Neutrophil (primary cell): ENCODE results near the gene ABCD1.

Experiments
- H3K27ac ChIP-seq: fragments of 200-600 bp; sonication (generic); 2 replicates; pipeline ENCODE4 v1.5.1; 2016; ENCODE audit warnings: mild to moderate bottlenecking, moderate library complexity
- H3K27me3 ChIP-seq: fragments of 200-600 bp; sonication (generic); 2 replicates; pipeline ENCODE4 v1.6.0; 2016; ENCODE audit warnings: mild to moderate bottlenecking
- H3K36me3 ChIP-seq: fragments of 200-600 bp; sonication (generic); 2 replicates; pipeline ENCODE4 v1.5.1; 2017
- H3K4me1 ChIP-seq, 2 experiments: fragments of 200-600 bp in 1 of 2; sonication (generic) in 1 of 2; 1 replicate in 1 of 2; 2 replicates in 1 of 2; pipeline versions ENCODE4 v1.5.1 to v1.6.1; 2013 to 2016; ENCODE audit warnings: low read depth in 1 of 2, low read length in 1 of 2, mild to moderate bottlenecking in 1 of 2, moderate library complexity in 1 of 2; ENCODE audit not compliant: control insufficient read depth in 1 of 2, insufficient read depth in 1 of 2
- H3K4me3 ChIP-seq, 2 experiments: fragments of 200-600 bp in 1 of 2; sonication (generic) in 1 of 2; 1 replicate in 1 of 2; 2 replicates in 1 of 2; pipeline ENCODE4 v1.5.1; 2013 to 2016; ENCODE audit warnings: low read depth in 1 of 2, low read length in 1 of 2, mild to moderate bottlenecking in 1 of 2, moderate library complexity in 1 of 2
- H3K9me3 ChIP-seq: fragments of 200-600 bp; sonication (generic); 2 replicates; pipeline ENCODE4 v1.5.1; 2016
- TF ChIP-seq, protein P1 (sequence below): fragments of 200-600 bp; sonication (generic); IDR thresholded peaks from 2 replicates; pipeline ENCODE4 v1.5.1; 2016; ENCODE audit warnings: antibody characterized with exemption

Gene ABCD1

DNA sequence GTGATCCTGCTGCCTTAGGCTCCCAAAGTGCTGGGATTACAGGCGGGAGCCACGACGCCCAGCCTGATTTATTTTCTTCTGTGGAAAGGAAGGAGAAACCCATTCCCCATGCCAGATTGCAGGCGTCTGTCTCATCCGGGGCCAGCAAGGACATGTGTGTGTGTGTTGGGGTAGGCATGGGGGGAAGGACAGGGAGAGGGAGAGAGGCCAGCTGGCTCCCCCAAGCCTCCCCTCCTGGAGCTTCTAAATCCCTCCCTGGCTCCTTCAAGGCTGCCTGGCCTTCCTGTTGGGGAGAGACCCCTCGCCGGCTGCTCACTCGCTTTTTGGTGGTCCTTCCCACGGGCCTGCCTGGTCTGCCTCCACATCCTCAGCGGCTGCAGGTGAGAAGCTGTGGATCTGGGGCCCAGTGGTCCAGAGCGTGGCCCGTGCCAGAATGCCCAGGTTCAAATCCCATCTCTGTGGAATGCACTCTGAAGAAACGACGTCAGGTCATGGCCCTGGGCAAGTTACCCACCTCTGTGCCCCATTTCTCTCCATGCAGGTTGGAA, 38.0 kb downstream of the ABCD1 start:
- Histone ChIP-seq H3K9me3 (no peaks in the 10 kb centered on the region), H3K27me3 (peaks cover 25% of the 10 kb centered on the region), H3K4me3 (no peak overlapping the region), H3K27ac (no peak overlapping the region), H3K36me3 (no peaks in the 10 kb centered on the region), H3K4me1 (no peaks in the 10 kb centered on the region)
- TF ChIP-seq, protein P1, sequence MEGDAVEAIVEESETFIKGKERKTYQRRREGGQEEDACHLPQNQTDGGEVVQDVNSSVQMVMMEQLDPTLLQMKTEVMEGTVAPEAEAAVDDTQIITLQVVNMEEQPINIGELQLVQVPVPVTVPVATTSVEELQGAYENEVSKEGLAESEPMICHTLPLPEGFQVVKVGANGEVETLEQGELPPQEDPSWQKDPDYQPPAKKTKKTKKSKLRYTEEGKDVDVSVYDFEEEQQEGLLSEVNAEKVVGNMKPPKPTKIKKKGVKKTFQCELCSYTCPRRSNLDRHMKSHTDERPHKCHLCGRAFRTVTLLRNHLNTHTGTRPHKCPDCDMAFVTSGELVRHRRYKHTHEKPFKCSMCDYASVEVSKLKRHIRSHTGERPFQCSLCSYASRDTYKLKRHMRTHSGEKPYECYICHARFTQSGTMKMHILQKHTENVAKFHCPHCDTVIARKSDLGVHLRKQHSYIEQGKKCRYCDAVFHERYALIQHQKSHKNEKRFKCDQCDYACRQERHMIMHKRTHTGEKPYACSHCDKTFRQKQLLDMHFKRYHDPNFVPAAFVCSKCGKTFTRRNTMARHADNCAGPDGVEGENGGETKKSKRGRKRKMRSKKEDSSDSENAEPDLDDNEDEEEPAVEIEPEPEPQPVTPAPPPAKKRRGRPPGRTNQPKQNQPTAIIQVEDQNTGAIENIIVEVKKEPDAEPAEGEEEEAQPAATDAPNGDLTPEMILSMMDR = no peak

DNA sequence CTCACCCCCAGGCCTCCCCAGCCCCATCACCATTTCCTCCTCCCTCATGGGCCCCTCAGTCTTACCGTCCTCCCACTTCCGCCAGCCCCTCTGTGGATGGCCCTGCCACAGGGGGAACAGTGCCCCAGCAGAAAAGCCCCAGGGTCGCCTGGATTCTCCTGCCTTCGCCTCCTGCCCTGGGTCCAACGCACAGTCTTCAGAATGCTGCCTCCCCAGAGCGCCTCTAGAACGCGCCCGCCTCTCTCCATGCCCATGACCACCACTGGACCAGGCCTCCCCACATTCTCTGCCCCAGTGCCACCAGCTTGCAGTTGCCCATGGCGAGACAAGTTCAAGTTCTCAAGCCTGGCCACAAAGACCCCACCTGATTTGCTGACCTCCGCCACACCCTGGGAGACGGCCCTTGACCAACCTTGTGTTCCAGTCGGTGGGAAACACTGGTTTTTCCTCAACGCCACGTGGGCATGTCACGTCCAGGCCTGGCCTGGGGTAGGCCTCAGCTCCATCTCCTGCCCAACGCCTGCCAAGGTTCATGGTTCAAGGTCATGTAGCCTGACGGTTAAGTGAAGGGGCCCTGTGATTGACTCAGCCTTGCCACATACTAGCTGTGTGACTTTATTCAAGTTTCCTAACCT, 38.8 kb downstream of the ABCD1 start:
- no peak overlapping the region for H3K4me3 ChIP-seq
- H3K9me3 ChIP-seq = no peaks in the 10 kb centered on the region
- TF ChIP-seq, protein P1 = no peak
- H3K4me1 ChIP-seq = no peaks in the 10 kb centered on the region
- H3K36me3 ChIP-seq = no peaks in the 10 kb centered on the region
- peaks cover 25% of the 10 kb centered on the region for H3K27me3 ChIP-seq
- H3K27ac ChIP-seq = no peak overlapping the region

DNA sequence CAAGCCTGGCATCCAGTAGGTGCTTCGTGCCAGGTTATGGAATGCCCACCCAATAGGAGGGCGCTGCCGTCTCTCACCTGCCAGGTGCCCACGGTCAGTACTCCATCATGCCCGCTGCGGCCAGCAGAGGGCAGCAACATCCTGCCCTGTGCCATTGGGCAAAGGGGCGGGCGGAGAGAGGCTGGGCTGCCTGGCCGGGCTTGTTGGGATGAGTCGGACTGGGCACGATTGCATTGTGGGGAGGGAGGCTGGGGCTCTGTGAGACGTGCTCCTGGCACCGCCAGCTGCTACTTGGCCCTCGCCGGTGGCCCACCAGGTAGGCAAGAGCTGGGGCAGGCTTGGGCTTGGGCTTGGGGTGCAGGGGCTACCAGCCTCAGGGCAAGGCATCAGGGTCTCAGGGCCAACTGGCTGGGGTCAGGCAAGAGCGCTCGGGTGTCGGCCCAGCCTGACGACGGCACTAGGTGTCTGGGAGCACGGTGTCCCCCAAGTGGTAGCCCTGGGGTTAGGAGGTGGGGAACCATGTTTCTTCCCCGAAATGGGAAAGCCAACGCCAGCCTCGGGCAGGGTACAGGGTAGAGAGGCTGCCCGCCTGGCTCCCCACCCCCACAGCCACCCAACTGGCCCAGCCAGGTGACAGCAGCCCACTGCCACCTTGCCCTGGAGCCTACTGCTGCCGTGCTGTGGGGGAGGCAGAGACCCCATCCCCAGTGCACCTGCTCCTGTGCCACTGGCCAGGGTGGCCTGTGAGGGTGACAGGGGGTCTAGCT, 39.5 kb downstream of the ABCD1 start, which contains the start of gene PLXNB3:
PLXNB3 (plus strand) TSS at position 261 of the 767 bp plus-strand sequence. CDS start 1,287 bp downstream, outside the sequence.
- H3K27me3 ChIP-seq = peaks cover 25% of the 10 kb centered on the region
- TF ChIP-seq, protein P1 = peak; percentile 79
- no peaks in the 10 kb centered on the region for H3K36me3 ChIP-seq
- H3K4me3 ChIP-seq = no peak within 1 kb of the TSS
- H3K4me1 ChIP-seq = no peaks in the 10 kb centered on the region
- no peaks in the 10 kb centered on the region for H3K9me3 ChIP-seq
- H3K27ac ChIP-seq = no peak within 1 kb of the TSS

DNA sequence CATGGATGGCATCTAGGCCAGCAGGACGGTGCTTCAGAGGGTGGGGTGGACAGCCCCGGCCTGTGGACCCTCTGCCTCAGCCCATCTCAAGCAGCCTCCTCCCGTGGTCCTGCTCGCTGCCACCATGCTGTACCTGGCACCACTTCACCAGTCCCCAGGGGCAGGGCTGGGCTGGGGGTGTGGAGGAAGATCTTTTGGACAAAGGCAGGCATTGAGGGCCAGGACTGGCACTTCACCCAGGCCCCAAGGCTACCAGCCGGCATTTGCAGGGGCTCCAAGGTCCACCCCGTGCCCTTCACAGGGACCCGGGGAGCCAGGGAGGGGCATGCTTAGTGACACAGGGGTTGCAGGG, 40.1 kb downstream of the ABCD1 start:
- Histone ChIP-seq H3K9me3 (no peaks in the 10 kb centered on the region), H3K27ac (no peak overlapping the region), H3K36me3 (no peaks in the 10 kb centered on the region), H3K27me3 (peaks cover 25% of the 10 kb centered on the region), H3K4me3 (no peak overlapping the region), H3K4me1 (no peaks in the 10 kb centered on the region)
- TF ChIP-seq, protein P1 = no peak

DNA sequence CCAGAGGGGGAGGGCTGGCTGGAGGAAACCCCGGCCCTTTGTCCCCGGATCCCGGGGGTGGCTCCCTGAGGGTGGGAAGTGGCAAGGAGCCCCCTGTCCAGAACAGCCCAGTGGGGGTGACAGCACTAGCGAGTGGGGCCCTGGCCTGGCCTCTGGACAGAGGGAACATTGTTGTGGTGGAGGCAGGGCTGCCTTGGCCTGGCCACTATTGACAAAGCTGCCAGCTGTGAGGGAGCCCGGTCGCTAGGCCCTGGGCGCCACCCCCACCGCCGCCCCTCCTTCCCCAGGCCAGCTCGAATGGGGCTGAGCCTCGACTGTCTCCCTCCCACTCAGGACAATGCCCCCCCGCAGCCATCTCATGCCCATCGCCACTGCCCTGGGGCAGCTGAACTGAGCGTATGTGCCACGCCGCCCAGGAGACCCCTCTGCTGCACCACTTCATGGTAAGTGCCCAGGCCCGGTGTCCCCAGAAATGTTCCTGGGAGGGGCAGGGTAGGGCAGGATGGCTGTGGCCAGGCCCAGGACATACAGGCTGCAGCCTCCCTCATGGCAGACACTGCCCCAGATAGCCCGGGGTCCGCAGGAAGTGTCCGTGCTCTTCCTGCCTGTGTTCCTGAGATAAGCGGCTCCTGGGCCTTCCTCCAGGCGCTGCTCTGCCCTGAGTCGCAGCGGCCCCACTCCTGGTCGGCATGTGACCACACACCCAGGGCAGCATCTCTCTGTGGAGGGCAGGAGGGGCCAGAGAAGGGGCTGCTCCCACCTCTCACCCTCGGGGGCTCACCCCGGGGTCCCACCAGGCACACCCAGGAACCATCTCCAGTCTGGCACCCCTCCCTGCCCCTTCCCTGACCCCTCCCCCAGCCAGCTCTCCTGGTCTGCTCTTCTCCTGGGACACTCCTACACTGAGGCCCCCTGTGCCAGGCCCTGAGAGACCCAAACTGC, 40.8 kb downstream of the ABCD1 start:
- H3K4me1 ChIP-seq = no peaks in the 10 kb centered on the region
- no peak overlapping the region for H3K4me3 ChIP-seq
- H3K27me3 ChIP-seq = peaks cover 25% of the 10 kb centered on the region
- H3K36me3 ChIP-seq = no peaks in the 10 kb centered on the region
- TF ChIP-seq, protein P1 = no peak
- H3K27ac ChIP-seq = no peak overlapping the region
- no peaks in the 10 kb centered on the region for H3K9me3 ChIP-seq
